Measurements from ENCODE around the gene BTG4. TPM values are rescaled to one million over a fixed set of nuclear protein-coding genes. Genes with fewer than 3 reads are reported as not detected.

Gene BTG4
- total RNA-seq, 2 donors from 2014 or later: not detected

DNA sequence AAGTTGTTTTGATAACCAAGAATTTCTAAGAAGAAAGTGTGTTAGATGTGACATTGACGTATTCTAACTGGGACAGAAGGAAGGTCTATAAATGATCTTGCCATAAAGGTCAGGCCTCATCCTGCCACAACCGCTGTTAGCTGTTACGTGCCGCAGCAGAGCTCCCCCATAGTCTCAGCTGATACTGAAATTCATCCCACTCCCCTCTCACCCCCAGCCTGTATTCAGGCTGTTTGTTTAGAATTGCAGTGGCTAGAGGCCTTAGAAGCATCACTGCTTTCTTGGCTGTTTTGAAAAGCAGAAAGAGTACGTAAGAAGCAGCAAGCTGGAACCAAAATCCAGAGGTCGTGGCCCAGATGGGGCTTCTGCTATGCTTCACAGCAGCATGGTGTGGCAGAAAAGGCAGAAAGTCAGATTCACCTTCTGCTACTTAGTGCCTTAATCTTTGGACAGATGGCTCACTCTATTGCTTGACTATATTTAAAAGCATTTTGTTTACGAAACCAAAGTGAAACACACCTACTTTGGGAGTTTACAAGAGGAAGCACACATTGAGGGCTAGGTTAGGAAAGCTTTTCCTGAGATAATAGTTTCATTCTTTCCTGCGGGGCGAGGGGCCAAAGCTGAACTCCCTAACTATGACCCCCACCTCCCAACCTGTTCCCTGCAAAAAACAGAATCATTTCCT lies 27.4 kb upstream of the BTG4 start:
- intact Hi-C loops (cut with DNase I): no loop called here

DNA sequence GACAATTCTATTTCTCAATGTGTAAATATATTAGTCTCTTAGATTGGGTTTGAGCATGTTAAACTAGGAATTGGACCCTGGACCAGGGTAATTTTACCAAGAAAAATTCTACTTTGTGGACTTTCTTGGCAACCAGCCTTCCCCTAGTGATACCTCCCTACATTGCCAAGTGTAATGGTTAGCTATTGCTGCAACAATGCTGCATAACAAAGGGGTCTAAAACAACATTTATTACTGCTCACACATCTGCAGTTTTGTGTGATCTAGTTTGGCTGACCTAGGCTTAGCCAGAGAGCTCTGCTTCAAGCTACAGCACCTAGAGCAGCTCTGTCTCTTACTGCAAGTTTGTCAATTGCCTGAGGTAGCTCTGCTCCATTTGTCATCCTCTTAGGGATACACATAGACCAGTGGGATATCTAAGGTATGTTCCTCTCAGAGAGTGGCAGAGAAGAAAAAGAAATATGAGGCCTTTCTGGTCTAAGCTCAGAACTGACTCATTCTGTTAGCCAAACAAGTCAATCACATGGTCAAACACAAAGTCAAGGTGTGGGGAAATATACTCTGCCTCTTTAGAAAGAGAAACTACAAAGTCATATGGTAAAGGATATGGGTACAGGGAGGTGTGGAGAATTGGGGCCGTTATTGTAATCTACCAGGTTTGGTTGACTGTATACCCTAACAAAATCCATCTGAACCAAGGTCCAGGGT lies 26.4 kb upstream of the BTG4 start:
- DNase-seq (ENCODE audit: low spot score): no peak
- intact Hi-C loops (cut with DNase I): no loop called here

More for the DNA sequence above, 27.4 kb upstream of the BTG4 start:
- no peak for DNase-seq (ENCODE audit: low spot score)

DNA sequence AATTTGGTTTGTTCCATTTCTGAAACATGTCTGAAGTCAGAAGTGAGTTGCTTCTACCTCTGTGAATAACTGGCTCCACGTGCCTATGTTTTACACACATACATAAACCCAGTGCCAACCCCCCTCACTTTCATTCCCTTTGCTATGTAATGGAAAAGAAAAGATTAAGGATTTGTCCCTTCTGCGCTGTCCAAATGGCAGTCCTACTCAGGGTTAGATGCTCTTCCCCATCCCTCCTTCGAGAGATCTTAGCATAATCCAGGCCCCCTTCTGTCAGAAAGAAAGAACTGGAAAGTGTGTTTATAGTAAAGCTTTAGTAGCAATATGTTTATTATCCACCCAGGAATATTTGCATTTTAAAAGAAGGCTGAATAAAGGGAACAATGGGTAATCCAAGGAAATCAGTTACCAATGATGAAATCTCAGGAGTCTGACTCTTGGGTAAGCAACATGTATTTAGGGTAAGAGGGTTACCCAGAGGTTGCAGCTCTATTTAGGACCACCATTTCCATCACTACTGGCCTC lies 25.2 kb upstream of the BTG4 start:
- no peak for DNase-seq (ENCODE audit: low spot score)
- intact Hi-C loops (cut with DNase I): no loop called here

DNA sequence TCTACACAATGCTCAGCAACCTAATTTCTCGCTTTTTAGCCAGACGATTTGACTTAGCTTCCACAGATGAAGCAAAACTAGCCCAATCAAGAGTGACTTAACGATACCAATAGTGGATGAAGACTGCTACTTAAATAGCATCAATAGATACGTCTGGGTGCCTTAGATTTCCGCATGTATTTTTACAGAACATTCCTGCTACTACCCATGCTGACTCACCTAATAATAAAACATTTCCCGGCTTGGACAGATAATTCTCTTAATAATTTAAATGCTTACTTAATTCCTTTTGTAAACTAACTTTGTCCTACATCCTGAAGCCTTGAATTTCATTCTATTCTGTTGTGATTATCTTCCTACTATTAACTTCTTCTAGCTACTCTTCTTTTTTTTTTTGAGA lies 23.1 kb upstream of the BTG4 start:
- intact Hi-C loops (cut with DNase I): no loop called here
- DNase-seq (ENCODE audit: low spot score): no peak

DNA sequence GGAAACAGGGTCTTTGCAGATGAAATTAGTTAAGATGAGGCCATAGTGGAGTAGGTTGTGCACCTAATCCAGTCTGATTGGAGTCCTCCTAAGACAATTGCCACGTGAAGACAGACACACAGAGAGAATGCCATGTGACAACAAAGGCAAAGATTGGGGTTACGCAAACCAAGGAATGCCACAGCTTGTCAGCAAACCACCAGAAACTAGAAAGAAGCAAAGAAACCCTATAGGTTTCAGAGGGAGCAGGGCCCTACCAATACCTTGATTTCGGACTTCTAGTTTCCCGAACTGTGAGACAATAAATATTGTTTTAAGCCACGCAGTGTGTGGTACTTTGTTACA lies 20.2 kb upstream of the BTG4 start:
- intact Hi-C loops (cut with DNase I): no loop called here

DNA sequence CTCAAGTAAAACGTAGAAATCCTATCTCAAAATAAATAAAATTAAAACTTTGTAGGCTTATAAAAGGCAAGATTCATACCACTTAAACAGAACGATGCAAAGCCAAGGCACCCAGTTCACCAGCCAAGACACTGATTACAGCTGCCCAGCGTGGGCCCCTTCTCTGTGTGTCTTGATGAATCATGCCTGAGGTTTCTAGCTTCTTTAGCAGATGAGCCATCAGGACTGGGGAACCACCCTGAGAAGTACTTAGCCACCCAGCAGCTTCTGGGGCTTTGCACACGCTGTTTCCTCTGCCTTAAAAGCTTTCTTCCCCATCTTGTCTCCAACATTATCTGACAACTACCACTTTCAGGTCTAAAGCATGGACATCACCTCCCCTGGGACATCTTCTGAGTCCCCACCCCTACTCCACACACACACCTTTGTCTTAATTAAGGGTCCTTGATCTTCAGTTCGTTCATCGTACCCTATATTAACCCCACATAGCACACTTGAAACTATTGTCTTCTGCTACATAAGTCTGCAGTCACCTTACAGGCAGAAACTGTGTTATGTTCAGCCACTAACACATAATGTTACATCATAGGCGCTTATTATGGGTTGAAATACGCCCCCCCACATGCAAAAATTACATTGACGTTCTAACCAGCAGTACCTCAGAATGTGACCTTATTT lies 19.6 kb upstream of the BTG4 start:
- no peak for DNase-seq (ENCODE audit: low spot score)
- intact Hi-C loops (cut with DNase I): no loop called here

More for the DNA sequence above, 20.2 kb upstream of the BTG4 start:
- no peak for DNase-seq (ENCODE audit: low spot score)

DNA sequence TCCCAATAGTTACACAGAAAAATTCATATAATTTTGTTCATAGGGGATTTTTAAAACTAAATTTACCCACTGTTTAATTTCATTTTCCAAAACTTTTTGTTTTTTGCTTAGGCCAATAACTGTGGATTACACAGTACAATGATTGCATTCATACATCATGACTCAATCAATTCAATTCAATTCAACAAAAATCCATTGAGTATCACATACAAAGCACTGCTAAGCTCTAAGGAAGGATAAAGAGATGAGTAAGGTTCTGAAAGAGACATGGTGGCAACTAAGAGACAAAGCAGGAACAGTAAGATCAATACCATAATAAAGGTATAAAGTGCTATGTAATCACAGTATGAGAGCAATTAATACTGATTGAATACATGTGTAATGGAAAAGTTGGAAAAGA lies 18.9 kb upstream of the BTG4 start:
- no peak for DNase-seq (ENCODE audit: low spot score)
- intact Hi-C loops (cut with DNase I): no loop called here

DNA sequence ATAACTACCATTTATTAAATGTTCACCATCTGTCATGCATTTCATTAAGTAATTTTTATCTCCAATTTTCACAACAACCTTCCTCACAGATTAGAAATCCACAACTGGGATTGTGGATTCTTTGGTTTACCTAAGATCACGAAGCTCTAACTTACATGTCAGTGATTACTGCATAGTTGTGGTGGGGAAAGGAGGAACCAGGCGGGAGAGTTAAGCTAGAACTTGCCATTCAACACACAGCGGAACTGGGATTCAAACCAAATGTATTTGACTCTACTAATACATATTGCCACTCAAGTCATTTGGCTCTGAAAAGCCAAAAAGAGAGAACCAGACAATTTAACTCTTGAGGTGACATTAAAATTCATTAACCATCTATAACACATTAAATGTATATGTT lies 17.9 kb upstream of the BTG4 start:
- DNase-seq (ENCODE audit: low spot score): no peak
- intact Hi-C loops (cut with DNase I): no loop called here

DNA sequence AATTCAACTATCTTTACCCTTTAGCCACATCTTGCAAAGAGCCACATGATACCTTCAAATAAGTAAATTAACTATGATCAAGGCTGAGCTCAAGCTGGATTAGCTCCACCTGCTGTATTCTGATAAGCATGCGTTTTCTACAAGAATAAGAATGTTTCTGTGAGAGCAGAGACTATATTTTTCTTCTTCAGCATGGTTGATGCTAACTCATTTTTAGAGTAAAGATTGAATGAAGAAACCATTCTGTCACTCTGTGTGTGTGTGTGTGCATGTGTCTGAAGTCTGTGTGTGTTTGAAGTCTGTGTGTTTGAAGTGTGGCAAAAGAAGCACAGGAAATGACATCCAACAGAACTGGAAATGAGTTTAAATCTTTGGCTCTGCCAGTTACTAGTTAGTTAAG lies 16.4 kb upstream of the BTG4 start:
- intact Hi-C loops (cut with DNase I): no loop called here

DNA sequence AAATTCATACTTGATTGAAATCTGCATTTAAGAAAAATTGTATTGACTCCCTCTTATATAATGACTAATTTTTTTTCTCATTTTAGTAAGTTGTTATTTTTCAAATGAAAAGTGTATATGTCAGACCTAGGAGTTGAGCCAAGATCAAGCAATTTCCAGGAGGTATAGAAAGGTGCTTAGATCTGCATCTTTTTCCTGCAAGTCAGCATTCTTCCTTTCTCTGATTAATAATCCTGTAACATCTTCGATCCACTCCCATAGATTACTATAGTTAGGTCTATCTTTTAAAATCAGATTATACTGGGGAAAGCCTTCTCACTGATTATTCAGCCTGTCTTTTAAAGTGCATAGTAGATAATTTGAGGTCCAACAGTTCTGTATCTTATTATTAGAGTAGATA lies 15.1 kb upstream of the BTG4 start:
- intact Hi-C loops (cut with DNase I): no loop called here
- no peak for DNase-seq (ENCODE audit: low spot score)

More for the DNA sequence above, 16.4 kb upstream of the BTG4 start:
- DNase-seq (ENCODE audit: low spot score): no peak

DNA sequence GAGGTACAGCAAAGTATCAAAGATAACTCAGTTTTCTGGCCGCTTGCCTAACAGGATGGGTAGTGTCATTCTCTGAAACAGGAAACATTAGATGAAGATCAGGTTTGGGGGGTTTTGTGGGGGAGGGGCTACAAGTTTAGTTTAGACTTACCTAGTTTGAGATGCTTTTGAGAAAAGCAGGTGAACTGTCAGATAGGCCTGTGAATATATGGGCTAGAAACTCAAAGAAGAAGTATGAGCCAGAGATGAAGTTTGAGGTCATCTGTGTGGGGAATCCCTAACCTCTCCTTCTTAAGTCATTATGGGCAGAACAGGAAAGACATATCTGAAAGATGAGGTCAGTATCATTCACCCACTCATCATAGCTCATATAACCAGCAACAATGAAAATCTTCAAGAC lies 14.3 kb upstream of the BTG4 start:
- intact Hi-C loops (cut with DNase I): no loop called here
- DNase-seq (ENCODE audit: low spot score): no peak

DNA sequence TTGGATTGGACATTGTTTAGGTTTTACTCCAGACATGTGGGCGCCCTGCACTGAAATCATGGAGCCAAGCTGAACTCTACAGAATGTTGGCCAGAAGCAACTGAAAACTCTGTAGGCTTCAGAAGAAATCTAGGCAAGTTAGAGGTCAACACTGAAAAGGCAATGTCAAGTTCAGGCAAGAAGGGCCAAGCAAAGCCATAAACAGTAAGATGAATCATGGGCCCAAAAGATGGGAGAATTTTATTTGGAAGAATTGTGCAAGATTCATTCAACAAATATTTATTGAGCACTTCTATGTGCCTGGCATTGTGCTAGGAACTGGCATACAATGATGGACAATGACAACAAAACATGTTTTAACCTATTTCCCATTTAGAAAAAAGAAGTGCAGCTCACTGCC lies 13.3 kb upstream of the BTG4 start:
- intact Hi-C loops (cut with DNase I): no loop called here
- no peak for DNase-seq (ENCODE audit: low spot score)

DNA sequence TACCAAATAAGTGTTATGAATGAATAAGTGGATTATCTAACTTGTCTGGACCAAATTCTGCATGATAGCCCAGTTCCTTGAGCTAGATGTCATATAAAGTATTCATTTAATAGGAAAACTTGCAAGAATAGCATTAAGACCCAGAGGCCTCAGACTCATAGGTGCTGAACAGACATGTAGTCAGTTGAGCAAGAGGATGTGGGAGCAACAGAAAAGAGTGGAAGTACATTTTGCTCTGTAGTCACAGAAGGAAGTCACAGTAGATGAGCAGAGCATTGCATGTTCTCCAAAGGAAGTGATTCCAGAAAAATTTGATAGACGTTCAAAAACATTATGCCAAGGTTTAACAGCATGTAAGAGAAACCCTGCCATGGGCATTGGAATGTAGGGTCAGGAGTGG lies 11.9 kb upstream of the BTG4 start:
- DNase-seq (ENCODE audit: low spot score): no peak
- intact Hi-C loops (cut with DNase I): no loop called here

DNA sequence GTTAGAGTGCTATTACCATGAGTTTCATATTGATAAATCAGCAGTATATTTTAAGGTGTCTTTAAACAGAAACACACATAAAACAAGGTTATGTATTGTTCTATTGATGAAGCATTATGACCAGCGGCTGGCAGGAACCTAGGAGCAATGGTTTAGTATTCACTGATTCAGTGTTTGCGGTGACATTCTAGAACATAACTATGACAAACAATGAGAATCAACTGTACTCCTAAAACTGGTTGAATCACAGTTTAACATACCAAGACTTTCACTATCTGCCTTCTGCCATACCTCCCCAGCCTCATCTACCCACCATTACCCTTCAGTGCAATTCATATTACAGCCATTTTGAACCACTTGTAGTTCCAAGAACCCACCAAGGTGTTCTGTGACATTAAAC lies 11.2 kb upstream of the BTG4 start:
- intact Hi-C loops (cut with DNase I): no loop called here
- DNase-seq (ENCODE audit: low spot score): no peak

DNA sequence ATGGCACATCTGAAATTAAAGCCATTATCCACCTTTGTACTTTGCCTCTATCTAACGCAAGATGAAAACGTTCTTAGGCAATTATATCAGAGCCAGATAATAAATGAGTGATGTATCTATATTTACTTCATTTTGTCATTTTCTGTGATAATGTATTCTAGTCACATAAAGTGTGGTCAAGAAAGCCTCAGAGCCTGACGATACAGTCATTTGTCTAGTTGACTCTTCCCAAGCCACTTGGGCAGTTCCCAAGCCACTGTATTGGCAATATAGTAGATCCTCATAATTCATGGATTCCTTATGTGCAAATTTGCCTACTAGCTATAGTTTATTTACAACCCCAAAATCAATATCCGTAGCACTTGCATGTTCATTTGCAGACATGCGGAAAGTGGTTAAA lies 10.2 kb upstream of the BTG4 start:
- intact Hi-C loops (cut with DNase I): no loop called here
- DNase-seq (ENCODE audit: low spot score): no peak

DNA sequence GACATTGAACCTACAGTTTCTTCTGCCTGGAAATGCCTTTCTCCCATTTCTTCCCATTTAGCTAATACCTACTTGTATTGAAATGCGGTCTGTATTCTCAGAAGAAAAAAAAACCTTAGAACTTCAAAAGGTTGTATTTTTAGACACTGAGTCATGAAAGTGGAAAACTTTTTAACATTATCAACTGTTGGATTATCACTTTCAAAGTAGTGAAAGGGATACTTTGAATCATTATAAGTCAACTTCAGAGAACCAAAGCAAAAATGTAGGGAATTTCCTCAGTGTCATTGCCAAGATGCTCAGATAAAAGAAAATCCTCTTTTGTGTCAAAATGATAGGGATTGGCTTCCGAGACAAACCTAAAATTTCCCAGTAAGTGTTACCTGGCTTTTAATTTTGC lies 8.9 kb upstream of the BTG4 start:
- no peak for DNase-seq (ENCODE audit: low spot score)
- intact Hi-C loops (cut with DNase I): no loop called here

DNA sequence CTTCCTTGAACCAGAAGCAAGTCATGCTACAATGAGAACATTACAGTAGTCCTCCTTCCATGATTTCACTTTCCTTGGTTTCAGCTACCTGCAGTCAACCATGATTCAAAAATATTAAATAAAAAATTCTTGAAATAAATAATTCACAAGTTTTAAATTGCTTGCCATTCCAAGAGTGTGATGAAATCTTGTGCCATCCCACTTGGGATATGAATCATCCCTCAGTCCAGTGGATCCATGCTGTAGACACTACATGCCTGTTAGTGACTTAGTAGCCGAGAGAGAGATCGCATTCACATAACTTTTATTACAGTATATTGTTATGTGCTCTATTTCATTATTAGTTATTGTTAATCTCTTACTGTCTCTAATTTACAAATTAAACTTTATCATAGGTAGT lies 8.4 kb upstream of the BTG4 start:
- no peak for DNase-seq (ENCODE audit: low spot score)

DNA sequence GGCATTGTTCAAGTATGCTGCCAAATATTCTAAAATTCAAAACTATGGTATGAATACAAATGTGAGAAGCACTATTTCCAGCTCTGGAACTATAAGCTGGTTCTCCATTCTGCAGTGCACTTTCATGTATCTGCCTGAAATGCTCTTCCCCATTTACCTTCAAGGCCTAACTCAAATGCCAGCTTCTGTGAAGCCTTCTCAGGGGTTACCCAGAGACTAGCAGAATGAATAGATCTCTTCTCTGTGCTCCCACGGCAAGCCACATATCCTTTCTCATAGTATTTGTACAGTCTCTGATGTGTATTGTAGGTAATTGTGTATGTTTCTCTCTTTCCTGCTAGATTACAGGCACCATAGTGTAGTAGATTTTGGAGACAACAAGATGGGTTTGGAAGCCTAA lies 6.5 kb upstream of the BTG4 start:
- intact Hi-C loops (cut with DNase I): no loop called here
- DNase-seq (ENCODE audit: low spot score): no peak

More for the DNA sequence above, 8.4 kb upstream of the BTG4 start:
- intact Hi-C loops (cut with DNase I): no loop called here

DNA sequence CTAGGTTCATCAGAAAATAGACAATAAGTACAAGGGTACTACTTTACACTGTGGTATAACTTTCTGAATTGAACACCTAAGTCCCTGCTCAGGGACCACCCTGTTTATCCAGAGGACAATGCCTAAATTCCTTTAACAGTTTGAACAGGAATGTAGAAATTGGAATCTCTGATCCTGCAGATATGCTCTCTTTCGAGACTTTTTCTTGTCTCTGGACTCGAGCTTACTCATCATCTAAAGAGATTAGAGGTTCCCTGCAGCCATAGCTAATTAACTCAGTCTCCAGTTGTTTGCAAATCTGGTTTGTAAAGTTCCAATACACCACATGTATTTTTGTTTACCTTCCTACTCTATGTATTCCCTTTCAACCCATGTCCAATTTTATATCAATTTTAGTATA lies 3.4 kb upstream of the BTG4 start:
- no peak for DNase-seq (ENCODE audit: low spot score)
- intact Hi-C loops (cut with DNase I): no loop called here

DNA sequence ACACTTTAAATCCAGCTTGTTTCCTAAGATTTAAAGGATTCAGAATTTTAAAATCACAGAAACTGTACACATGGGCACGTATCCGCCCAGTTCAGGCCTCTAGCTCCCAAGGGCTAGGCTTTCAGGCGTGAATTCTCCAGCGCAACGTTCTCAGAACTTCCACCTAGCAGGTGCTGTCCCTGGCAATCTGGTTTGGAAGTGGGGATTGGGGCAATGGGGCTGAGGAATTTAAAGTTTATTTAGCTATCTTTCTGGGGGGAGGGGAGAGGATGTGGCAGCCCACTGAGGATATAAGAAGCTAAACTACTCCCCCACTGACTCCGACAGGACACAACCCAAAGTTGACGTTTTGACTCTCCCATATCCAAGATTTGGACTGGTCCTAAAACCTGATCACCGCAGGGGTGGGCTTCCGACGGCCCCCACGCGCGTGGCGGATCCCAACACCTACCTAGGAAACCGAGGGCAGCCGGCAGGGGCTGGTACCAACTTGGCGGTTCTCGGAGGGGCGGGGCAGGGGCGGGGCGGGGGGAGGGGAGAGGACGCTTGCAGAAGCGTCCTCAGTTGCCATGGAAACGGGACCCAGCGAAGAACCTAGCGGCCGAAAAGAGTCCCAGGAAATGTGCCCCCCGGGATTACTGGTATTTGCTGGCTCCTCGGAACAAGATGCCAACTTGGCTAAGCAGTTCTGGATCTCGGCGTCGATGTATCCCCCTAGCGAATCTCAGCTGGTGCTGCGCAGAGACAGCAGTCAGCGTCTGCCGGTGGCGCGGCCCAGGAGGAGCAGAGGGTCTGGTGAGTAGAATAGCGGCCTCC lies 2.2 kb upstream of the BTG4 start, which contains the start of gene HOATZ:
HOATZ (plus strand) TSS at position 563 of the 816 bp plus-strand sequence; CDS start at position 570, 7 bp downstream.
- no peak for DNase-seq (ENCODE audit: low spot score)
- intact Hi-C loops (cut with DNase I): no loop called here

Data from posterior vena cava (tissue), 2 donors.